ENCODE results near the gene ZFP36L2. TPM values are rescaled to one million over a fixed set of nuclear protein-coding genes. Genes with fewer than 3 reads are reported as not detected.

The ZFP36L2 gene
- total and polyA plus RNA-seq, 9 of the 15 experiments (the other 6 are each of a cell fraction or from before 2014, with no cell fraction given) = 4.1 to 60.6 (median 20.3) TPM

DNA sequence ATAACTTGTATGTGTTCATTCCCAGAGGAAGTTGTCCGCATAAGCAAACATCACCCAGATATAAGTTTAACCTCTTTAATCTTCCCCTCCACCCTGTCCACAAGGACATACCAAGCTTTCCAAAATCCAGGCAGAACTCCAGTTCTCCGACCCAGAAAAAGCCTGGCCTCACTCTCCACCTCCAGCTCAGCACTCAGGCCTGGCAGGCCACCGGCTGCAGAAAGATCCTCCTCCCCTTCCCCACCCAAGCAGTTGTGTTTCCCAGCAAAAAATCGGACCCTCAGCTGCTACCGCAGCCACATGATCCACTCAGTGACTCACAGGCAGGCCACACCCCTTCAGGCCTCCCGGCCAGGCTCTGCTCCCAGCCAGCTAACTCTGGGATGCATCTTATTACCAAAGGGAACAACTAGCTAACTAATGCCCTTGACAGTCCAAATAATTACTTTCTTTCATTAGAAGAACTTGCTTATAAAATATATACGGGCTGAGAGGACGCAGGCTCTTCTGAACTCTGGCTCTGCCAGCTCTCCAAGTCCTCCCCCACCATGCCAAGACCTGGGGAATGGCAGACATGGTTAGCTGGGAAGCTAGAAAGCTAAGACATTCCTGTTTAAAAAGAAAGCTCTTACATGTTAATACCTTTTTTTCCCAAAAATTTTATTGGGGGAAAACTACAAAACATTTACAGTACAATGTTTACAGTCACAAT is 4.5 kb downstream of the ZFP36L2 start (continued):
- peak; percentile 26; the same call in 1 of the 2 replicates for TF ChIP-seq KLF16 (IDR thresholded peaks at IDR 0.05)
- no peak for TF ChIP-seq ZNF212 (CRISPR knock-in tag; IDR thresholded peaks at IDR 0.05)
- TF ChIP-seq SMAD2 (IDR thresholded peaks at IDR 0.05; ENCODE audit: low read depth, low read length) = no peak
- no peak for TF ChIP-seq YY1 (IDR thresholded peaks at IDR 0.05; ENCODE audit: borderline replicate concordance in 1 of 3, control insufficient read depth in 1 of 3, extremely low read depth in 1 of 3, insufficient read depth in 3 of 3, insufficient read length in 1 of 3, insufficient replicate concordance in 2 of 3, low read depth in 1 of 3, low read length in 2 of 3)
- no peak for TF ChIP-seq ZKSCAN1 (IDR thresholded peaks at IDR 0.05; ENCODE audit: low read depth, low read length)
- no peak for TF ChIP-seq ZNF764 (CRISPR knock-in tag; IDR thresholded peaks at IDR 0.05; ENCODE audit: low read depth)
- no peak for TF ChIP-seq NFRKB (IDR thresholded peaks at IDR 0.05; ENCODE audit: low read depth)
- TF ChIP-seq, protein P1, sequence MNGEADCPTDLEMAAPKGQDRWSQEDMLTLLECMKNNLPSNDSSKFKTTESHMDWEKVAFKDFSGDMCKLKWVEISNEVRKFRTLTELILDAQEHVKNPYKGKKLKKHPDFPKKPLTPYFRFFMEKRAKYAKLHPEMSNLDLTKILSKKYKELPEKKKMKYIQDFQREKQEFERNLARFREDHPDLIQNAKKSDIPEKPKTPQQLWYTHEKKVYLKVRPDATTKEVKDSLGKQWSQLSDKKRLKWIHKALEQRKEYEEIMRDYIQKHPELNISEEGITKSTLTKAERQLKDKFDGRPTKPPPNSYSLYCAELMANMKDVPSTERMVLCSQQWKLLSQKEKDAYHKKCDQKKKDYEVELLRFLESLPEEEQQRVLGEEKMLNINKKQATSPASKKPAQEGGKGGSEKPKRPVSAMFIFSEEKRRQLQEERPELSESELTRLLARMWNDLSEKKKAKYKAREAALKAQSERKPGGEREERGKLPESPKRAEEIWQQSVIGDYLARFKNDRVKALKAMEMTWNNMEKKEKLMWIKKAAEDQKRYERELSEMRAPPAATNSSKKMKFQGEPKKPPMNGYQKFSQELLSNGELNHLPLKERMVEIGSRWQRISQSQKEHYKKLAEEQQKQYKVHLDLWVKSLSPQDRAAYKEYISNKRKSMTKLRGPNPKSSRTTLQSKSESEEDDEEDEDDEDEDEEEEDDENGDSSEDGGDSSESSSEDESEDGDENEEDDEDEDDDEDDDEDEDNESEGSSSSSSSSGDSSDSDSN (IDR thresholded peaks at IDR 0.05; ENCODE audit: borderline replicate concordance in 1 of 2, low read depth in 2 of 2, low read length in 2 of 2) = peak in 1 of 2 experiments; percentile 49; a peak in 1 of 4 replicates
- 0 out of 2 replicates have a peak, but pooled peaks have one; percentile 58 for TF ChIP-seq ZSCAN32 (CRISPR knock-in tag; IDR thresholded peaks at IDR 0.05)
- TF ChIP-seq, protein P2, sequence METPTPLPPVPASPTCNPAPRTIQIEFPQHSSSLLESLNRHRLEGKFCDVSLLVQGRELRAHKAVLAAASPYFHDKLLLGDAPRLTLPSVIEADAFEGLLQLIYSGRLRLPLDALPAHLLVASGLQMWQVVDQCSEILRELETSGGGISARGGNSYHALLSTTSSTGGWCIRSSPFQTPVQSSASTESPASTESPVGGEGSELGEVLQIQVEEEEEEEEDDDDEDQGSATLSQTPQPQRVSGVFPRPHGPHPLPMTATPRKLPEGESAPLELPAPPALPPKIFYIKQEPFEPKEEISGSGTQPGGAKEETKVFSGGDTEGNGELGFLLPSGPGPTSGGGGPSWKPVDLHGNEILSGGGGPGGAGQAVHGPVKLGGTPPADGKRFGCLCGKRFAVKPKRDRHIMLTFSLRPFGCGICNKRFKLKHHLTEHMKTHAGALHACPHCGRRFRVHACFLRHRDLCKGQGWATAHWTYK (CRISPR knock-in tag; IDR thresholded peaks at IDR 0.05) = peak; percentile 54; the same call in 1 of the 2 replicates
- no peak for TF ChIP-seq NCOA4 (IDR thresholded peaks at IDR 0.05; ENCODE audit: partially characterized antibody)
- TF ChIP-seq, protein P3, sequence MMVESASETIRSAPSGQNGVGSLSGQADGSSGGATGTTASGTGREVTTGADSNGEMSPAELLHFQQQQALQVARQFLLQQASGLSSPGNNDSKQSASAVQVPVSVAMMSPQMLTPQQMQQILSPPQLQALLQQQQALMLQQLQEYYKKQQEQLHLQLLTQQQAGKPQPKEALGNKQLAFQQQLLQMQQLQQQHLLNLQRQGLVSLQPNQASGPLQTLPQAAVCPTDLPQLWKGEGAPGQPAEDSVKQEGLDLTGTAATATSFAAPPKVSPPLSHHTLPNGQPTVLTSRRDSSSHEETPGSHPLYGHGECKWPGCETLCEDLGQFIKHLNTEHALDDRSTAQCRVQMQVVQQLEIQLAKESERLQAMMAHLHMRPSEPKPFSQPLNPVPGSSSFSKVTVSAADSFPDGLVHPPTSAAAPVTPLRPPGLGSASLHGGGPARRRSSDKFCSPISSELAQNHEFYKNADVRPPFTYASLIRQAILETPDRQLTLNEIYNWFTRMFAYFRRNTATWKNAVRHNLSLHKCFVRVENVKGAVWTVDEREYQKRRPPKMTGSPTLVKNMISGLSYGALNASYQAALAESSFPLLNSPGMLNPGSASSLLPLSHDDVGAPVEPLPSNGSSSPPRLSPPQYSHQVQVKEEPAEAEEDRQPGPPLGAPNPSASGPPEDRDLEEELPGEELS (CRISPR knock-in tag; IDR thresholded peaks at IDR 0.05; ENCODE audit: borderline replicate concordance) = no peak
- TF ChIP-seq CTBP1 (IDR thresholded peaks at IDR 0.05; ENCODE audit: borderline replicate concordance) = peak; percentile 44; the same call in 1 of the 2 replicates
- no peak for TF ChIP-seq TCFL5 (CRISPR knock-in tag; conservative IDR thresholded peaks at IDR 0.05)
- TF ChIP-seq, protein P4, sequence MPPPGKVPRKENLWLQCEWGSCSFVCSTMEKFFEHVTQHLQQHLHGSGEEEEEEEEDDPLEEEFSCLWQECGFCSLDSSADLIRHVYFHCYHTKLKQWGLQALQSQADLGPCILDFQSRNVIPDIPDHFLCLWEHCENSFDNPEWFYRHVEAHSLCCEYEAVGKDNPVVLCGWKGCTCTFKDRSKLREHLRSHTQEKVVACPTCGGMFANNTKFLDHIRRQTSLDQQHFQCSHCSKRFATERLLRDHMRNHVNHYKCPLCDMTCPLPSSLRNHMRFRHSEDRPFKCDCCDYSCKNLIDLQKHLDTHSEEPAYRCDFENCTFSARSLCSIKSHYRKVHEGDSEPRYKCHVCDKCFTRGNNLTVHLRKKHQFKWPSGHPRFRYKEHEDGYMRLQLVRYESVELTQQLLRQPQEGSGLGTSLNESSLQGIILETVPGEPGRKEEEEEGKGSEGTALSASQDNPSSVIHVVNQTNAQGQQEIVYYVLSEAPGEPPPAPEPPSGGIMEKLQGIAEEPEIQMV (tag; conservative IDR thresholded peaks at IDR 0.05; ENCODE audit: low read depth) = no peak
- no peak for TF ChIP-seq GABPB2 (CRISPR knock-in tag; conservative IDR thresholded peaks at IDR 0.05)
- no peak for TF ChIP-seq IRF2 (CRISPR knock-in tag; IDR thresholded peaks at IDR 0.05)
- TF ChIP-seq SAFB2 (IDR thresholded peaks at IDR 0.05; ENCODE audit: borderline replicate concordance, low read depth, low read length, severe bottlenecking) = no peak
- TF ChIP-seq MCM3 (IDR thresholded peaks at IDR 0.05) = no peak
- TF ChIP-seq RBFOX2 (IDR thresholded peaks at IDR 0.05; ENCODE audit: low read depth, low read length) = peak; percentile 61; the same call in 1 of the 2 replicates

Measured in K562 (cell line).